ENCODE results near the gene PLEKHH2.
"Not testable (repeated sequence)": the region's sequence is repeated elsewhere in the genome, so short reads cannot be mapped to it uniquely, and the experiment has no call there.

Gene PLEKHH2

DNA sequence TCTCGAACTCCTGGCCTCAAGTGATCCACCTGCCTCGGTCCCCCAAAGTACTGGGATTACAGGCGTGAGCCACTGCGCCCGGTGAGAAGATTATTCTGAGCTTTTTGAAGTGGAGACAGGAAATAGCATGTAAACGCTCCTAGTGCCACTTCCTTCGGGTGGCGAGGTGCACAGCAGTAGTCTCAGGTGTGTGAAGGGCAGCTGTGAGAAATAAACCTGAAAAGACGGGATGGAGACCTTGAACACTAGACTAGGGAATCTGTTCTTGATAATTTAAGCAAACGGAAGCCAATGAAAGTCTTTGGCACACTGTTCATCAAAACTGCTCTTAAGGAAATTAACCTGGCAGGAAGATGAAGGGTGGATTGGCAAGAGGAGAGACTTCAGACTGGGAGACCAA, 439 bp upstream of the PLEKHH2 start:
- no peak for DNase-seq (ENCODE audit: low read depth)

DNA sequence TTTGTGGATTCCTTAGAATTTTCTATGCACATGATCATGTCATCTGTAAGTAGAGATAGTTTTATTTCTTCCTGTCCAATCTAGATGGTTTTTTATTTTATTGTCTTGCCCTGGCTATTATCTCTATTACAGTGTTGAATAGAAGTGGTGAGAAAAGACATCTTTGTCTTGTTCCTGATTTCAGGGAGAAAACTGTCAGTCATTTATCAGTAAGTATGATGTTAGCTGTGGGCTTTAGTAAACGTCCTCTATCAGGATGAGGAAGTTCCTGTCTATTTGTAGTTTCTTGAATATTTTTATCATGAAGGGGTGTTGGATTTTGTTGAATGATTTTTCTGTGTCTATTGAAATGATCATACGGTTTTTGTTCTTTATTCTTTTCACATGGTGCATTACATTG, 5.3 kb downstream of the PLEKHH2 start:
- no peak for DNase-seq (ENCODE audit: low read depth)

- DNase-seq (ENCODE audit: low read depth): no peak
Observed at GRCh38 chr2:43643680-43644079, 6.6 kb downstream of the PLEKHH2 start.

GRCh38 chr2:43648994-43649701, 12.1 kb downstream of the PLEKHH2 start:
- DNase-seq (ENCODE audit: low read depth): no peak

DNA sequence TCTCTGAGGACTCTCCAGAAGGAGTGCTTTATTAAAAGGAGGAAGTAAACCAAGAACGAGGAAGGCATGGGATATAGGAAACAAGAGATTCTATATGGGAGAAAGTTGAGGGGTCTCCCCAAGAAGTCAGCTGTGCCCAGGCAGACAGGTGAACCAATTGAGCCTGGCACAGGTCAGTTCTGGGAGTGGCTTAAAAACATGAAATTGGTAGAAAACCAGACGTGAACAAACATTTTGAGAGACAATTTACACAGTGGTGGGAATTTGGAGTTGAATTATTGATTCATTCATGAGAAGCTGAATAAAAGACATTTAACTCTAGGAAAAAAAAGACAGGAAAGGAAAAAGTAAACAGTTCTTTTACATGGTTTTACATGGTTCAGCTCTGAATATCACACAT, 16.4 kb downstream of the PLEKHH2 start:
- no peak for DNase-seq (ENCODE audit: low read depth)

GRCh38 chr2:43657241-43657640, 20.2 kb downstream of the PLEKHH2 start:
- DNase-seq (ENCODE audit: low read depth): no peak

GRCh38 chr2:43675646-43676321, 38.7 kb downstream of the PLEKHH2 start:
- DNase-seq (ENCODE audit: low read depth): no peak

DNA sequence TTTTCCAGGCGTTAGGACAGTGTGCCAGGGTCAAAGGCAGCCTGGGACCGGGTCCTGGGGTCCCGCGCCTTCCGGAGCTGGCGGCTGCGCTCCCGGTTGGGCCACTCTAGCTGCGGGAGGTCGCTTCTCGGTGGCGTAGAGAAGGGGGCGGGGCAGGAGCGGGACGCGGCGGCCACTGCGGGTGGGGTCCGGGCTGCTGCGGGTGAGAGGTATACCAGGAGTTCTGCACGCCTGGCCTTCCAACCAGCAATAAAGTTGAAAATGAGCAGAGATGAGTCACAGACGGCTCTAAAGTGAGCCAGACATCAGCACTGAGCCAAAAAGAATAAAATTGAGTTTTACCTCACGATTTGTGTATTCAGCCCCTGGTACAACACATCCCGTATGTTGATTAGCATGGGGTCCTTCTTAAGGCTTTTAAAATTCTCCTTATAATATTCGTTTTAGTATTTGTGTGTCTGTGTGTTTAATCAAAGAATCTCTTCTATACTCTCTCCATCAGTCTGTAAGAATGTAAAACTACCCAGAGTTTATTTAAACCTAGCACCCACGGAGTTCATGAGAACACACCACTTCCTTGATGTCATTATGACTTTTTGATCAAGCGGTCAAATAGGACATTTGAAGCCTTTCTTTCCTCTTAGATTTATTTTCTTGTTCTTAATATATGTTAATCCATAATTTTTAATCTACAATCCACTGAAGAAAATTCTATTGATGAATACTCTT, 39.4 kb downstream of the PLEKHH2 start, which contains the start of gene C1GALT1C1L:
Gene C1GALT1C1L (minus strand): TSS at position 108 of the 729 bp plus-strand sequence. CDS start 107 bp downstream, at position 1.
- DNase-seq (ENCODE audit: low read depth): peak; percentile 15

DNA sequence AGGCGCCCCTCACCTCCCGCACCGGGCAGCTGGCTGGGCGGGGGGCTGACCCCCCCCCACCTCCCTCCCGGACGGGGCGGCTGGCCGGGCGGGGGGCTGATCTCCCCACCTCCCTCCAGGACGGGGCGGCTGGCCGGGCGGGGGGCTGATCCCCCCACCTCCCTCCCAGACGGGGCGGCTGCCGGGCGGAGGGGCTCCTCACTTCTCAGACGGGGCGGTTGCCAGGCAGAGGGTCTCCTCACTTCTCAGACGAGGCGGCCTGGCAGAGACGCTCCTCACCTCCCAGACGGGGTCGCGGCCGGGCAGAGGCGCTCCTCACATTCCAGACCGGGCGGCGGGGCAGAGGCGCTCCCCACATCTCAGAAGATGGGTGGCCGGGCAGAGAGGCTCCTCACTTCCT, 40.7 kb downstream of the PLEKHH2 start:
- DNase-seq (ENCODE audit: low read depth): not testable (repeated sequence)

DNA sequence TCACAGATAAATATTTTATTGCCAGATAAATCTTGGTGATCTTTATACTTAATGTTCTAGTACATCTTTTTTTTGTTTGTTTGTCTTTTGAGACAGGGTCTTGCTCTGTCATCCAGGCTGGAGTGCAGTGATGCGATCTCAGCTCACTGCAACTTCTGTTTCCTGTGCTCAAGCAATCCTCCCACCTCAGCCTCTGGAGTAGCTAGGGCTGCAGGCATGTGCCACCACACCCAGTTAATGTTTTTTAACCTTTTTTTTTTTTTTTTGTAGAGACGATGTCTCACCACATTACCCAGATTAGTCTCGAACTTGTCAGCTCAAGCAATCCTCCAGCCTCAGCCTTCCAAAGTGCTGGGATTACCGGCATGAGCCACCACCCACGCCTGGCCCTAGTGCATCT, 48.3 kb downstream of the PLEKHH2 start:
- no peak for DNase-seq (ENCODE audit: low read depth)

GRCh38 chr2:43689999-43690398, 52.9 kb downstream of the PLEKHH2 start:
- no peak for DNase-seq (ENCODE audit: low read depth)

GRCh38 chr2:43692428-43692994, 55.5 kb downstream of the PLEKHH2 start:
- DNase-seq (ENCODE audit: low read depth): no peak

- not testable (repeated sequence) for DNase-seq (ENCODE audit: low read depth)
Observed at GRCh38 chr2:43698140-43698539, 61.1 kb downstream of the PLEKHH2 start.

DNA sequence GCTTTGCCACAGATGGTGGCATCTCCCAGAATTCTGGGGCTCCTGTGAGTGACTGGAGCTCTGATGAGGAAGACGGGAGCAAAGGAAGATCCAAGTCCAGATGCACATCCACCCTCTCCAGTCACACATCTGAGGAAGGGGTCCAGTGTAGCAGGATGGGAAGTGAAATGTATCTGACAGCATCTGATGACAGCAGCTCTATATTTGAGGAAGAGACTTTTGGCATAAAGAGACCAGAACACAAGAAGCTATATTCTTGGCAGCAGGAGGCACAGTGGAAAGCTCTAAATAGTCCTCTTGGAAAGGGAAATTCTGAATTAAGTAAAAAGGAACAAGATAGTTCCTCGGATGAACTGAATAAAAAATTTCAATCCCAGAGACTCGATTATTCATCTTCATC, 62.7 kb downstream of the PLEKHH2 start:
- DNase-seq (ENCODE audit: low read depth): no peak

DNA sequence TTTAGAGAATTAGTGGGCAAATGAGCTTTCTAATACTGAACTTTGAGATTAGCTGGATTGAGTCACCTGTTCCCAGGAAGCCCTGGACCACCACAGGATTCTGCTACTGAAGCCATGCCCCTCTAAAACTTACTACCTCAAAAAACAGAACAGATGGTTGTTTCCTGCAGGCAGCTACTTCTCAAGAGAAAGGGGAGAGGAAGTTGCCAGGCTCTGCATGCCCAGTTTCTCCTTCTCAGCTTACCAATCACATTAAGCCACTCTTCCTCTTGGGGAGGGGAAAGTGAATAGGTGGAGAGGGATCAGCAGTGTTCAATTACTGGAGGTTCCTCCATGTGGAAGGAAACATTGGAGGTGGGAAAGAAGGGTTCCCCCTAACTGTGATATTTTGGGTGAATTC, 64.1 kb downstream of the PLEKHH2 start:
- DNase-seq (ENCODE audit: low read depth): no peak

DNA sequence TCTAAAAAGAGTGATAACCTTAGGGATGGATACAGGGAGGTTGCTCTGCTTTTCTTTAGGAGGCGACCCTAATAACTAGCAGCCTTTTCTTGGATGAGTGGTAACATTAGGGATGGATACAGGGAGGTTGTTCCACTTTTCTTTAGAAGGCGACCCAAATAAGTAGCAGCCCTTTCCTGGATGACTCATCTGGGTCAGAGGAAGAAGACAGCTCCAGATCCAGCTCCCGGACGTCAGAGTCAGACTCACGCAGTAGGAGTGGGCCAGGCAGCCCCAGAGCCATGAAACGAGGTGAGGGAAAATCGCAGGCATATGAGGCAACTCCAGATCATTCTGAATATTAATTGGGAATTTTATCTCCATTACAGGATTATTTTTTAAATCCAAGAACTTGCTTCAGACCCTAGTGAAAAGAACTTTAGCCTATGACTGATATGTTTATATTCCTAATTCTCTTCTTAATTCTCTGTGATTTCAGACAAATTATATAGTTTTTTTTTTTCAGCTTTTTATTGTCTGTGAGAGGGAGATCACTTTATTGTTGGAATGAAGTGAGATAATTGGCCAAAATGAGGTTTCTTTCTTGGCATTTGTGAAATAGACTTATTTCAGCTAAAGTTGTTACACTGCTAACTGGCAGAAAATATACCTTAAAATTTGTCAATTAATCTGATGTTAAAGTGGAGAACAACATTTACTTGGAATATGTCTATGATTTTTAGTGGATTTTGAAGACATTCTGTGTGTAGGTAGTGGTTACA, 70.4 kb downstream of the PLEKHH2 start:
- no peak for DNase-seq (ENCODE audit: low read depth)

GRCh38 chr2:43708178-43708577, 71.1 kb downstream of the PLEKHH2 start:
- no peak for DNase-seq (ENCODE audit: low read depth)

DNA sequence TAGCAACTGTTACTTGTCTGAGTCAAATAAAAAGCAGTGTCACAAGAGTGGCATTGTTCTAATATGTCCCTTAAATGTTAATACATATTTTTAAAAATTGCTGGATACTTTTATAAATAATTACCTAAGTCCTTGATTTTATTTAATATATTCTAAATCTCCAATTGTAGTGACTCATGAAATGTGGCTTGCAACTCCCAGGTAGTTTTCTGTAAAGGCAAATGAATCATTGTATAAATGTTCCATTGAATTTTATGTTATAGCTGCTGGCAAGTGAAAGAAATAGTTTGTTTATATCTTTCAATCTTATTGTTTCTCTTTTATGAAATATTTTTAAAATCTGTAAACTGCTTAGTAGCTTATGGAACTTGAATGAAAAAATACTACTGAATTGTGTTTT, 71.8 kb downstream of the PLEKHH2 start:
- DNase-seq (ENCODE audit: low read depth): no peak

DNA sequence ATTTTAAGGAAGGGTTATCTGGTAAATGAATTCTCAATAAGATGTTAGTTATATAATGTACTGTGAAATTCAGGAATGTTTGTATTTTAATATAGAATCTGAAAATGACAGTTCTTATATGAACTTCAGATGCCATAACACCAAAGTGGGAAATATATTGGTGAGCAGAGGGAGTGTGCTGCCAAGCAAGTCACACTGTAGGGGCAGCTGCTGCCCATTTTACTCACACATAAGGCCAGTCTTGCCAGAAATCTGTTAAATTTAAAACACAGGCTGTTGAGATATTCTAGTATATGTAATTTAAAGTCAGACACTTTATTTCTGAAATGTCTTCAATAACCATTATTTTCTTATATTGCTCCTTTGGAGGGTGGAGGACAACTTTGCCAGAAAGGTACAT, 73.8 kb downstream of the PLEKHH2 start:
- no peak for DNase-seq (ENCODE audit: low read depth)

DNA sequence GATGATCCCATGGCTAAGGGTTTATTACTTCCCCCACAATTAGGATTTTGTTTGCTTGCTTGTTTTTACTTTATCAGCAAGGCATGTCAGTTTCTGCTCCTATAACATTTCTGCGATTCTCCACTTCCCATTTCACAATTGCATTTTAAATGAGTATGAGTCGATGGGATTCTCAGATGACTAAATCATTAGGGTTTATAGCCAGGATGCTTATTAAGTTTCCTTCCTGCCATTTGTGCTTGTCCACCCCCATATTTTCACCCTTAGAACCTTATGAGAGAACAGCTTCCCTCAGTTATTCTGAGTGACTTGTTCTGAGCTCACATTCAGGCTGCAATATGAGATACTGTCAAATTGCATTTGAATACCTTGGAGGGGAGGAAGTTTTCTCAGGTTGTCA, 77.1 kb downstream of the PLEKHH2 start:
- no peak for DNase-seq (ENCODE audit: low read depth)

- DNase-seq (ENCODE audit: low read depth): no peak
Observed at GRCh38 chr2:43715300-43716098, 78.4 kb downstream of the PLEKHH2 start.

All from non-pigmented ciliary epithelial cell (primary cell).